CD14-positive monocyte (primary cell): ENCODE results near the gene OR51Q1. TPM values are rescaled to one million over a fixed set of nuclear protein-coding genes. Genes with fewer than 3 reads are reported as not detected.

Experiments
- DNase-seq, 3 donors: peaks; one replicate each; pipeline ENCODE4 v3.0.0-alpha.2; 2011 to 2022
- H2AFZ ChIP-seq: 2 replicates; pipeline ENCODE4 v1.6.0; 2012; ENCODE audit warnings: mild to moderate bottlenecking, low read depth, low read length, inconsistent platforms; ENCODE audit not compliant: insufficient read depth, poor library complexity, severe bottlenecking
- H3K27ac ChIP-seq, 2 donors: 1 replicate in 1 of 2; 2 replicates in 1 of 2; pipeline ENCODE4 v1.5.1; 2012 to 2013; ENCODE audit warnings: low read length in 2 of 2, control low read depth in 1 of 2, inconsistent platforms in 1 of 2, low read depth in 1 of 2, mild to moderate bottlenecking in 1 of 2
- H3K27me3 ChIP-seq, 2 donors: one replicate each; pipeline versions ENCODE4 v1.6.0 to v1.6.1; 2011 to 2013; ENCODE audit warnings: low read length in 2 of 2; ENCODE audit not compliant: control insufficient read depth in 2 of 2, insufficient read depth in 2 of 2
- H3K36me3 ChIP-seq, 2 donors: replicated peaks in 1 of 2; 1 replicate in 1 of 2; 2 replicates in 1 of 2; pipeline versions ENCODE4 v1.5.1 to v1.6.1; 2012 to 2013; ENCODE audit warnings: low read length in 2 of 2, control low read depth in 1 of 2, inconsistent platforms in 1 of 2, mild to moderate bottlenecking in 1 of 2; ENCODE audit not compliant: insufficient read depth in 2 of 2, control insufficient read depth in 1 of 2
- H3K4me1 ChIP-seq, 2 donors: 1 replicate in 1 of 2; 2 replicates in 1 of 2; pipeline versions ENCODE4 v1.5.1 to v1.6.1; 2012 to 2013; ENCODE audit warnings: low read length in 2 of 2, control low read depth in 1 of 2, inconsistent platforms in 1 of 2, mild to moderate bottlenecking in 1 of 2, moderate library complexity in 1 of 2; ENCODE audit not compliant: insufficient read depth in 2 of 2, control insufficient read depth in 1 of 2
- H3K4me2 ChIP-seq: replicated peaks from 2 replicates; pipeline ENCODE3; 2012; ENCODE audit warnings: low read length, moderate library complexity, mild to moderate bottlenecking; ENCODE audit not compliant: poor library complexity, severe bottlenecking; ENCODE audit errors: extremely low read depth
- H3K4me3 ChIP-seq, 3 experiments: fragments of 200-600 bp in 1 of 3; sonication (generic) in 1 of 3; replicated peaks in 1 of 3; 1 replicate in 2 of 3; 2 replicates in 1 of 3; pipeline ENCODE4 v1.5.1; 2011 to 2013; ENCODE audit warnings: low read length in 3 of 3, mild to moderate bottlenecking in 3 of 3, control low read depth in 2 of 3, low read depth in 2 of 3, inconsistent platforms in 1 of 3, moderate library complexity in 1 of 3
- H3K79me2 ChIP-seq: 2 replicates; pipeline ENCODE4 v1.6.0; 2012; ENCODE audit warnings: mild to moderate bottlenecking, control low read depth, inconsistent platforms, low read length, moderate library complexity; ENCODE audit not compliant: insufficient read depth
- H3K9ac ChIP-seq: 2 replicates; pipeline ENCODE4 v1.6.0; 2017; ENCODE audit warnings: low read length, mild to moderate bottlenecking; ENCODE audit not compliant: insufficient read depth, poor library complexity, severe bottlenecking
- H3K9me3 ChIP-seq, 2 donors: replicated peaks in 1 of 2; 1 replicate in 1 of 2; 2 replicates in 1 of 2; pipeline versions ENCODE4 v1.5.1 to v1.6.1; 2012 to 2013; ENCODE audit warnings: low read length in 2 of 2, control low read depth in 1 of 2; ENCODE audit not compliant: control insufficient read depth in 1 of 2, insufficient read depth in 1 of 2
- H4K20me1 ChIP-seq: 2 replicates; pipeline ENCODE4 v1.6.0; 2012; ENCODE audit warnings: mild to moderate bottlenecking, low read length, control low read depth, moderate library complexity; ENCODE audit not compliant: insufficient read depth
- H3K27ac Mint-ChIP-seq, 7 donors: one replicate each; pipeline ENCODE4 v1.8.0; 2020; ENCODE audit warnings: mild to moderate bottlenecking in 7 of 7, mixed read lengths in 7 of 7, moderate library complexity in 6 of 7, inconsistent platforms in 2 of 7
- H3K27me3 Mint-ChIP-seq, 3 donors: one replicate each; pipeline ENCODE4 v1.8.0; 2021 to 2022; ENCODE audit warnings: low read depth in 3 of 3, mild to moderate bottlenecking in 3 of 3, mixed read lengths in 3 of 3, moderate library complexity in 3 of 3, inconsistent platforms in 1 of 3
- H3K36me3 Mint-ChIP-seq, 2 donors: one replicate each; pipeline ENCODE4 v1.8.0; 2020; ENCODE audit warnings: mixed read lengths in 2 of 2, inconsistent platforms in 1 of 2, mild to moderate bottlenecking in 1 of 2
- H3K4me1 Mint-ChIP-seq: one replicate; pipeline ENCODE4 v1.8.0; 2020; ENCODE audit warnings: mild to moderate bottlenecking, mixed read lengths
- H3K4me3 Mint-ChIP-seq, 2 donors: one replicate each; pipeline ENCODE4 v1.8.0; 2020; ENCODE audit warnings: mild to moderate bottlenecking in 2 of 2, mixed read lengths in 2 of 2, moderate library complexity in 1 of 2
- H3K9me3 Mint-ChIP-seq, 7 donors: one replicate each; pipeline ENCODE4 v1.8.0; 2020 to 2022; ENCODE audit warnings: mixed read lengths in 7 of 7, mild to moderate bottlenecking in 6 of 7, moderate library complexity in 6 of 7, inconsistent platforms in 2 of 7
- WGBS: methylation state at CpG from one replicate; pipeline ENCODE4 v1.1.5; 2013; ENCODE audit warnings: missing lambda C conversion rate; ENCODE audit not compliant: insufficient coverage; 5-methylcytosine and 5-hydroxymethylcytosine counted together
- intact Hi-C, 2 donors: fragments of 100-400 bp; cut with micrococcal nuclease; formaldehyde crosslinking; loops; one replicate each; pipeline versions ENCODE4 v1.15.0 to v1.15.1; 2023
- polyA plus RNA-seq, 3 donors: library from polyadenylated mRNA; depleted of rRNA in 1 of 3; unstranded in 2 of 3; stranded (reverse) in 1 of 3; fragments of 300-500 nt in 2 of 3; fragments of >200 nt in 1 of 3; fragmentation: Illumina TruSeq in 2 of 3; gene quantifications; 1 replicate in 2 of 3; 2 replicates in 1 of 3; pipeline ENCODE4 v1.2.3, GENCODE V29; 2012 to 2021
- TF ChIP-seq, protein P1 (sequence below): fragments of 200-600 bp; IDR thresholded peaks from one replicate; pipeline ENCODE4 v1.8.0; 2022; ENCODE audit warnings: antibody characterized with exemption, mild to moderate bottlenecking

The OR51Q1 gene
- polyA plus RNA-seq, 3 donors: not detected

DNA sequence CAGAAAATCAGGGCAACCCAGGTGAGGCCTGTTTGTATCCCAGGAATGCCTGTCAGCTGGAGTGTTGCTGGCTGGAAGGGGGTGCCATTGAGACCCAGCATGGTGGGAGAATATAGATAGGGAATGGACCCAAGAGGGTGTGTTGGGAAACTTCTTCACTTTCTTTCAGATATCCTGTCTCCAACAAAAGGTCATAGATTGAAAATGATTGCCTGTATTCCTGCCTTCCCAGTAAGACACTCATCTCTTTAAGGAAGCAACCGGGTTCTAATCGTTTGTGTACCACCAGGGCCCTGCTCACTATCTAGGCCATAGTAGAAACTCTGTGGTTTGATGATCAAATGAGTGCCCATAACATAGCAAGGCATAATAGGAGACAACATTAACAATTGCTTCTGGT, 19.5 kb downstream of the OR51Q1 start, which contains the start of gene OR51I1:
OR51I1 (minus strand) TSS at position 101 of the 400 bp plus-strand sequence; CDS start at position 101, 0 bp downstream.
- no peaks in the 10 kb centered on the region for H3K79me2 ChIP-seq
- Mint-ChIP-seq H3K27ac (no peak within 1 kb of the TSS), H3K36me3 (no peaks in the 10 kb centered on the region), H3K9me3 (peaks cover 0 to 13% (median 2%) of the 10 kb centered on the region in 7 donors), H3K4me1 (no peaks in the 10 kb centered on the region), H3K4me3 (no peak within 1 kb of the TSS), H3K27me3 (peaks cover 0 to 2% (median 1%) of the 10 kb centered on the region in 3 donors)
- H3K9ac ChIP-seq: no peak within 1 kb of the TSS
- DNase-seq: no peak
- no peak within 1 kb of the TSS for H3K4me3 ChIP-seq
- TF ChIP-seq, protein P1, sequence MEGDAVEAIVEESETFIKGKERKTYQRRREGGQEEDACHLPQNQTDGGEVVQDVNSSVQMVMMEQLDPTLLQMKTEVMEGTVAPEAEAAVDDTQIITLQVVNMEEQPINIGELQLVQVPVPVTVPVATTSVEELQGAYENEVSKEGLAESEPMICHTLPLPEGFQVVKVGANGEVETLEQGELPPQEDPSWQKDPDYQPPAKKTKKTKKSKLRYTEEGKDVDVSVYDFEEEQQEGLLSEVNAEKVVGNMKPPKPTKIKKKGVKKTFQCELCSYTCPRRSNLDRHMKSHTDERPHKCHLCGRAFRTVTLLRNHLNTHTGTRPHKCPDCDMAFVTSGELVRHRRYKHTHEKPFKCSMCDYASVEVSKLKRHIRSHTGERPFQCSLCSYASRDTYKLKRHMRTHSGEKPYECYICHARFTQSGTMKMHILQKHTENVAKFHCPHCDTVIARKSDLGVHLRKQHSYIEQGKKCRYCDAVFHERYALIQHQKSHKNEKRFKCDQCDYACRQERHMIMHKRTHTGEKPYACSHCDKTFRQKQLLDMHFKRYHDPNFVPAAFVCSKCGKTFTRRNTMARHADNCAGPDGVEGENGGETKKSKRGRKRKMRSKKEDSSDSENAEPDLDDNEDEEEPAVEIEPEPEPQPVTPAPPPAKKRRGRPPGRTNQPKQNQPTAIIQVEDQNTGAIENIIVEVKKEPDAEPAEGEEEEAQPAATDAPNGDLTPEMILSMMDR: no peak
- H4K20me1 ChIP-seq: no peaks in the 10 kb centered on the region
- H2AFZ ChIP-seq: no peak within 1 kb of the TSS
- peaks cover 0 to 5% of the 10 kb centered on the region in 2 donors for H3K9me3 ChIP-seq
- intact Hi-C loops: no loop called here
- H3K4me2 ChIP-seq: no peak within 1 kb of the TSS
- H3K4me1 ChIP-seq: no peaks in the 10 kb centered on the region
- no peaks in the 10 kb centered on the region for H3K27me3 ChIP-seq
- H3K36me3 ChIP-seq: no peaks in the 10 kb centered on the region
- WGBS: no CpG with 5 or more reads among the region's 2 CpGs
- H3K27ac ChIP-seq: no peak within 1 kb of the TSS

DNA sequence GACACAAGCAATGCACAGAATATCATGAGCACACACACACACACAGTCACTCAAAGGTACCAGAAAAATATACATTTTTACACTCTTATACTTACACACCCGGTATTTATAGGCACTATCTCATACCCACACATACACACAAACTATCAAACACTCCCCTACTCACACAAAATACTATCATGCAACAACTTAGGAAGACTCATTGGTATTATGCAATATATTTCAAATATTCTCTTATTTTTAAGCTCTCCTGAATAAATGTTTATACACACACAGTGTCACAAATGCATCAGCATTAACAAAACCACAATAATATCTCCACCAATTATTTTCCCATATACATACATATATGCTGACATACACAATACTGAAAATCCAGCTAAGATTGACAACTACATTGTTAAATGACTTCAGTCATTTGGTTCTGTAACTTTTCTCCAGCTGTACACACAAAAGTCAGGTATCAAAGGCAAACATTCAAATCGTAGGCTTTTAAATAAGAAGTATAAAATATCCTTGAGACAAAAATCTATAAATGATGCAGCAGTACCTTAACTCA, 22.0 kb downstream of the OR51Q1 start:
- intact Hi-C loops: no loop called here
- H3K27me3 Mint-ChIP-seq: peaks cover 0 to 1% (median 0%) of the 10 kb centered on the region in 3 donors
- TF ChIP-seq, protein P1: no peak

More for the DNA sequence above, 22.0 kb downstream of the OR51Q1 start:
- no peak overlapping the region for H3K27ac ChIP-seq
- no peak overlapping the region for H3K4me2 ChIP-seq
- H3K9me3 Mint-ChIP-seq: peaks cover 0 to 13% (median 2%) of the 10 kb centered on the region in 7 donors
- no peak overlapping the region for H3K9ac ChIP-seq
- no peaks in the 10 kb centered on the region for H4K20me1 ChIP-seq
- H3K79me2 ChIP-seq: no peaks in the 10 kb centered on the region
- no peaks in the 10 kb centered on the region for H3K36me3 ChIP-seq
- 80% methylated on average over 1 of the region's 2 CpGs for WGBS
- no peak overlapping the region for H3K4me3 ChIP-seq
- no peak for DNase-seq
- H3K36me3 Mint-ChIP-seq: no peaks in the 10 kb centered on the region
- H3K9me3 ChIP-seq: peaks cover 0 to 5% of the 10 kb centered on the region in 2 donors
- no peaks in the 10 kb centered on the region for H3K4me1 ChIP-seq
- H3K4me1 Mint-ChIP-seq: no peaks in the 10 kb centered on the region
- H3K4me3 Mint-ChIP-seq: no peak overlapping the region
- no peak overlapping the region for H3K27ac Mint-ChIP-seq
- no peaks in the 10 kb centered on the region for H3K27me3 ChIP-seq
- no peak overlapping the region for H2AFZ ChIP-seq
